Measurements from ENCODE around the gene XXYLT1.

GRCh38 chr3:195085356-195086130, 185.4 kb downstream of the XXYLT1 start:
- TF ChIP-seq POLR2A (IDR thresholded peaks at IDR 0.05; ENCODE audit: low read depth, low read length) (no peak), POLR2AphosphoS5 (IDR thresholded peaks at IDR 0.05; ENCODE audit: low read depth, low read length) (no peak)
